ENCODE measurements around the gene ESR2. TPM values are rescaled to one million over a fixed set of nuclear protein-coding genes. Genes with fewer than 3 reads are reported as not detected.
A peak's percentile ranks its signal among the peaks of the same experiment; 100 is the strongest.
"Not testable (repeated sequence)": the region's sequence is repeated elsewhere in the genome, so short reads cannot be mapped to it uniquely, and the experiment has no call there.

Gene ESR2
- total RNA-seq, 1 donor from 2014 or later: 0.48 TPM

DNA sequence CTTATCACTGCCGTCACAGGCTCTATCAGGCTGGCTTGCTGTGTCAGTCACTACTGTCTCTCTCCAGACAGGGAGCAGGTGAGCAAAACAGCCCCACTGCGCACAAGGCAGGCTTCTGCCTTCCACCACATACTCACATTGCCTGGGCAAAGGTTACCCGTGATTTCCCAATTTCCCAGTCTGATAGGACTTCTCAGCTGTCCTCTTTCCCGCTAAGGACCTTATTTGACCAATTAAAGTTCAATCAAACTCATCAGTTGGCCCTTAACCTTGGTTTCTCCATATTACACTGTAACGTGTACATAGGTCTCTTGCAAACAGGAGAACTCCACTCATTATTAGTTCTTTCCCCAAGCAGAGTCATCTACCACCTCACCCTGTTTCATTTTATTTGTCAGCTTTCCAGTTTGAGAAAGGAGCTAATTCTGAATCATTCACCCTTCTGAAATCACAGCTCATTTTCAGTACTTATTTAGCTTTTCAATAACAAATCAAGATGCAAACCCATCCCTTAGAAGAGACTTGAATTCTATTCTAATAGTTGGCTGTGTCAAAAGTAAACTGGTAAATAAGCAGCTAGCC, 170.8 kb downstream of the ESR2 start:
- no peak for ATAC-seq

DNA sequence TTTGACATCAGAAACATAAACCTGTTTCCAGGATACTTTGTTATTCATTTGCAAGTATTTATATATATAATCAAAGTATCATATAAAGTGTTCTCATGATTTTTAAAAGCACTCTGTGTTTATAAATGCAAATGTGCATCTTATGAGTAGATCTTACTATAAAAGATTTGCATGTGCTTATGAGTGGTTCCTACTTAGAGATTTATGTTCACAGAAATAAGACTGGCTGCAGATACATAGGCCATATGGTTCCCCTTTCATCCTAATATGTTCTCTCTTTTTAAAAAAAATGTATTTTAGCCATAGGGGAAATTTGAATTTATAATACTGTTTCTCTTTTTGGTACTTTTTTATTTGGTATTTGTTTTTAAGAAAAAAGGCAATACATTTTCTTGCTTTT, 174.2 kb downstream of the ESR2 start:
- ATAC-seq: no peak

DNA sequence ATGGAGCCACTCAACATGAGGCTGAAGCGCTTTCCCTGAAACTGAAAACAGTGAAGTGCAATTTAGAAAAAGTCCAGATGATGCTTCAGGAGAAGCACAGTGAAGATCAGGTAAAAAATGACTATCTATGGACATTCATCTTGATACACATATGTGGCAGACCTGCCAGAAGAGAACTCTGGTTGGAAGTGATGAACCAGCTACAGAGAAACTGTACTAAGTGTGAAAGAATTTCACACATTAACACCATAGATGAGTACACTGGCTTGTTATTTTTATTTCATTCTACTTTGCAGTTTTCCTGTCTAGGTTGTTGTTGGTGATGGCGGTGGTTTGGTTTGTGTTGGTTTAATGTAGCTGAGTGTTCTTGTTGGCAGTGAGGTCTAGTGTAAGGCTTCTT, 174.7 kb downstream of the ESR2 start:
- no peak for ATAC-seq

DNA sequence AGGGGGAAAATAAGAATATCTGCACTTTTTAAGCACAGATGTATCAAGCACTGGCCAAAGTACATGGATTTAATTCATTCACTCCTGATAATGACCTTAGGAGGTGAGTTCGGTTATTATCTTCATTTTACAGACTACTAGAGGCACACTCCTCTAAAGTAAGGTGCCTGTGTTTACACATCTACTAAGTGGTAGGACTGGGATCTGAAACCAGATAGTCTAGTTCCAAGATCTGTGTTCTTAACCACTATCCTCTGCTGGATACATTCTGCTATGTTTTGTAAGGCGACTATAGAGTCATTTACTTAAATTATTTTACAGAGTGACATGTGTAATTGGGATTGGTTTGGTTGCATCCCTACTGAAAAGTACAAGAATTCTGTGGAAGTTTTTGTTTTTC, 175.3 kb downstream of the ESR2 start:
- ATAC-seq: peak; percentile 82

DNA sequence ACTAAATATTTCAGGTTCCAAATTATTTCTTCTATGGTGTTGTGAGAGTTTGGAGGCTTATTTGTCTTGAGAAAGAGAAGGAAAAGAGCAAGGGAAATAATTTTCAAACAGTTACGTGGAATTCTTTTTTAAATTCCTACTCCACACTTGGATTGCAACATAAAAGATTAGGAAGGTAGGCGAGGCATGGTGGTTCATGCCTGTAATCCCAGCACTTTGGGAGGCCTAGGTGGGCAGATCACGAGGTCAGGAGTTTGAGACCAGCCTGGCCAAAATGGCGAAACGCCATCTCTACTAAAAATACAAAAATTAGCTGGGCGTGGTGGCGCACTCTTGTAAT, 175.8 kb downstream of the ESR2 start:
- not testable (repeated sequence) for ATAC-seq

DNA sequence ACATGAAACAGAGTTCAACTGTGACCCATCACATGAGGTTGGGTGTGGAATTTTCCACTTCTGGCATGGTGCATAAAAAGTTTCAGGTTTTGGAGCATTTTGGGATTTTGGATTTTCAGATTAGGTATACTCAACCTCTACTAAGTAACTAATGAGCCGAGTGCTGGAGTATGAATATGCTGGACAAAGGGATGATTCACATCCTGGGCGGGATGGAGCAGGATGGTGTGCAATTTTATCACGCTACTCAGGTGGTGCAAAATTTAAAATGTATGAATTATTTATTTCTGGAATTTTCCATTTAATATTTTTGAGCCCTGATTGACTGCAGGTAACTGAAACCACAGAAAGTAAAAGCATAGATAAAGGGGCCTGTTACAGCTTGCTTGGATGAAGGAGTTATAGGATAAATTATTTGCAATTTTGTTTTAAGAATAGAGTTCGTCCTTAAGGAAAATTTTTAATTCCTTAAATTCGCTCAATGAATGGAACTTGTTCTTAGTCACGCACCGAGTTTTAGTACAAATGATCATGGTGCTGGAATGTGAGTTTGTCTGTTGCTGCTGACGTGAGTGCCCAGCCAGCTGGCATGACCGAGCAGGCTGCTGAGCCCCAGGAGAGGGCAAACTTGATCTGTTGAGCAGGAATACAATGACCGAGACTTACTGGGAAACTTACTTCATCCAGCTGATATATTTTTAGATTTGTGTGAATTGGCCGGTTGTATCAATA, 176.3 kb downstream of the ESR2 start:
- peak; percentile 87 for ATAC-seq

DNA sequence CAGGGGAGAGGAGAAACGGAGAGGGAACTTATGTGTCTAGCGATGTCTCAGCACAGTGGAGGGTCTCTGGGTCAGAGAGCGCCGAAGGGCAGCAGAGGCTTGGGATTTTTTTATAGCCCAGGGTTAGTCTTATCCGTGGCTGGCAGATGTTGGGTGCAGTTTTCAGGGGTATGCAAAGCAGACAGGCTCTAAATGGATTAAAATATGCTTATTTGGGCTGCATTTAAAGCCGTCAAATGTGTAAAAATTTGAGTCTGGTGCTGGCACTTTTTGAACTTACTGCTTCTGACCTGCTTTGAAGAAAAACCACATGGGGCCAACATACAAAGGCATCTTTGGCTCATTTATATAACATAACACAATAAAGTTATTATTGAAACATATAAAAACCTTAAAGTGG, 178.8 kb downstream of the ESR2 start:
- no peak for ATAC-seq

DNA sequence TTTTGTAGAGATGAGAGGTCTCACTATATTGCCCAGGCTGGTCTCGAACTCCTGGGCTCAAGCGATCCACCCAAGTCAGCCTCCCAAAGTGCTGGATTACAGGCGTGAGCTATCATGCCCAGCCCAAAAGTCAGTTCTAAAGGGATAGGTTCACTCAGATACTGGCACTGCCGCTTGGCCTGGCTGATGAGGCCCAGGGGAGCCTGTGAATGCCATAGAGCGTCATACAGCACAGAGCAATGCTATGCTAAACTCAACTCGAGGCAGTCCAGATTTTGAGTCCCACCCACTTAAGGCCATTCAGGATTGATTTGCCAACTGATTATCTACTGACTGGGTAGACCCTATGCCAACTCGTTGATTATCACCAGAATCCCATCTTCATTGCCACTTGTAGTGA, 179.4 kb downstream of the ESR2 start:
- no peak for ATAC-seq

DNA sequence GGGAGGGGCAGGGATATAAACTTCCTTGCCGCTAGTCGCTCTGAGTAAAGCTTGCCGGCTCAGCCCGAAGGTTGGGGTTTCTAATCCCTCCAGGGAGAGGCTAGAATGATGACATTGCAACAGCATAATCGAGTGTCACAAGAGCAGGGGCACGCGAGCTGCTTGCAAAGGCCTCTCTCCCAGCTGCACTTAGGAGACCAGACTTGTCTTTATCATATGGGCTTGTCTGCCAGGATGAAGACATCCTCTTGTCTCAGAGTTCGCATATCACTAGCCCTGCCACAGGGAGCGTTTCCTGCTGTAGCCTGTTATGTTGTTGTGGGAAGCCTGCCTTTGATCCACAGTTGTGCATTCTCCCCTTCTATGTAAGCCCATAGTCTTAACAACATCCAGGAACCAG, 180.0 kb downstream of the ESR2 start:
- ATAC-seq: peak; percentile 72

DNA sequence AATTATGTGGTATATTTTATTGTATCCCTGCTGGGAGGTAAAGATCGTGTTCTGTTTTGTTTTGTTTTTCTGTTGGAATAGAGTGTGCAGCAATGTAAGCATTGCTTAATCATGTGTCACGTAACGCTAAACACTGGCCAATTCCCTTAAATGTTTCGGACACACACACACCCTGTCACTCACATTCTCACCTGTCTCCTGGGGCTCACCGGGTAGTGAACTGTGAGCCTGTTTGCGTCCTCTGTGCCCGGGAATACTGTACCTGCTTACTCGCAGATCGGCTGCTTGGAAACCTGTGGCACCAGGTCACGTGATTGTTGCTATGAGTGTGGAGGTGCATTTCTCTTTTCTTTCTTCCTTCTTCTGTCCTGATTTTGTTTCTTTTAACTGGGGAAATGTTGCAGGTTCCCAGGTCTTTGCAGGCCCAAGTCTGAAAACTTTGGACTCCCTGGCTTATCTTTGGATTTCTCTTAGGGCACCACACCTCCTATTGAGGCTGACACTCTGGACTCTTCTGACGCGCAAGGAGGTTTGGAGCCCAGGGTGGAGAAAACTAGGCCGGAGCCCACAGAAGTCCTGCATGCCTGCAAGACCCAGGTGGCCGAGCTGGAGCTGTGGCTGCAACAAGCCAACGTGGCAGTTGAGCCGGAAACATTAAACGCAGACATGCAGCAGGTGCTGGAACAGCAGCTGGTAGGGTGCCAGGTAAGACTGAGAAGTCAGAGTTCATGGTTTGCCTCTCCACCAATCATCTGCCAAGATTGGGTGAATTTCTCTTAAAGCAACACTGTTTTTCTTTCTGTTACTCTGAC, 181.1 kb downstream of the ESR2 start:
- peak; percentile 78 for ATAC-seq

DNA sequence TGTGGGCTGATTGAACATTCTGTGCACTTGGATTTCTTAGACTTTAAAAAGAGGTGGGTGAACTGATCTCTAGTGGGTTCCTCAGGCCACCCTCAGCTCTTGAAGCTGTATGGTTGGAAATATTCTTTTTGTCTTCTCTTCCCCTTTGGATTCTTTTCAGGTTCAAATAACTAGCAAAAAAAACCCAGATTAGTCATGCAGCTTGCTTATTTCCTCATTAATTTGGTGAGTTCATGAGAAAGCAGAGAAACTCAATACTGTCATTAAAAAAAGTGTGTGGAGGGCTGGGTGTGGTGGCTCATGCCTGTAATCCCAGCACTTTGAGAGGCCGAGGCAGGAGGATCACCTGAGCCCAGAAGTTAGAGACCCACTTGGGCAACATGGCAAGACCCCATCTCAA, 183.4 kb downstream of the ESR2 start:
- no peak for ATAC-seq

DNA sequence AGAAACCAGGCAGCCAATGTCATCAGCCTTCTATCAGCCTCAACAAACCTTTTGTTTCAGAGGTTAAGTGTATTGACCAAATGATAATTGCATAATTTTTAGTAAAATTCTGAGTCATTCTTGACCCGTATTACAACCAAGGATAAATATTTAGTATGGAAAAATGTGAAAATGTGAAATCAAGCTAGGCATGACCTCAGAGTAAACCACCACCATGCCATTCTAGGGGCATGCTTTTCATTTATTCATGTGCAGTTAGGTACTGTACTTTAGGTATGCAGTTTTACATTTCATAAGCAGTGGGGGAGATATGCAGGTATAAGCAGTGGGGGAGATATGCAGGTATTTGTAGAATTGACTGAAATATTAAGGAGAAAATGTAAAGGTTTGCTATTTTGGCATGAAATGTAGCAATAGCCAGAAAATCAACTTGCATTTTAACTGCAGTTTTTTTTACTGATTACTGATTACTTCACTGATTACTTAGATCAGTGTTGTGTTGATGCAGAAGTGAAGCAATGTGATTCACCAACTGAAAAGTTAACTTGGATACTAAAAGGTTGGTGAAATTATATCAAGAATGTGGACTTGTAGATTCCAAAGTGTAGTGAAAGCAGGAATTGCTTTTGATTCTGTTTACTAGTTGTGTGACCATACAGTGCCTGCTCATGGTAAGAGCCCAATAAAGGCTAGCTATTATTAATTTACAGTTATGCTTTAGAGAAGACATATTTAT, 184.2 kb downstream of the ESR2 start:
- ATAC-seq: no peak

DNA sequence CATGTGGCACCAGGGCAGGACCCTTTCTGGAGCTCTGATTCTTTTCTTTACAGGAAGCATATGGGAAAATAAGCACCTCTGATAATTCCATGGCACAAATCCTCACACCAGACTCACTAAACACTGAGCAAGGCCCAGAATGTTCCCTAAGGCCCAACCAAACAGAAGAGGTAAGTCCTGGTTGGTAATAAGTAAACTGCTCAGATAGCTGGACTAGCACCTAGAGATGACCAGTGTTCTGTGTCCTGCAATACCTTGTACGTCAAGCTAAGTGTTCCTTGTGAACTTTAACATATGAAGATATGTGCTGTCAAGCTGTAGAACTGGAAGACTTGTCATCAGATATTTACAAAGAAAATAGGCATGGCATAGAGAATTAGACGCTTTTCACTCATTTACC, 186.7 kb downstream of the ESR2 start:
- peak; percentile 60 for ATAC-seq

DNA sequence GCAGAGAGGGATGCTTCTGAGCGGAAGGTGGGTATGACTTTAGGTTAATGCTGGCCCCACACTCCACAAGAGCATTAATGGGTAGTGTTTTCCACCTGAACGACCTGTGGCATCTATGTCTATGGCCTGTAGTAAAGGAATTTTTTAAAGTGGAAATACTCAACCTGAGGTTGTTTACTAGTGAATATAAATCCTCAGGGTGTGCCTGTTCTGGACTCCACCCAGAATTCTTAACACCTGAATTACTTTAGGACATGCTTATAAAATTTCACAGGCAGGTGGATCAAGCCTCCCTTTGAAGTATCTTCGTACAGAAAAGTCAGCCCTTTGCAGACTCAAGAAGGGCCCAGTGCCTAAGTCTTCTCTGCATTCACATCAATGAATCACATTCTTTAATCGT, 196.1 kb downstream of the ESR2 start:
- peak; percentile 15 for ATAC-seq

DNA sequence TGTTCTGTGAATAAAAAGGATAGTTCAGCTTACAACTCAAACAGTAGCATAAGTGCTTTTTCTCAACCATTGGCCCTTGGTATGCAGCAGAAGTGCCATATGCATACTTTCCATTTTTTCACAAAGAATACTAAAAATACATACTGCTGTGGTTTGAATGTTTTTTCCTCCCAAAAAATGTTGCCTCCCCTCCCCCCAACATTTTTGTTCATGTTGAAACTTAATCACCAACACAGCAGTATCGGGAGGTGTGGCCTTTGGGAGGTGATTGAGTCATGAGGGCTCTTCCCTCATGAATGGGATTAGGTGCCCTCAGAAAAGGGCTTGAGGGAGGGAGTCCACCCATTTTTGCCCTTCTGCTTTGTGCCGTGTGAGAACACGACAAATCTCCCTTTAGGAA, 198.6 kb downstream of the ESR2 start:
- peak; percentile 62 for ATAC-seq

DNA sequence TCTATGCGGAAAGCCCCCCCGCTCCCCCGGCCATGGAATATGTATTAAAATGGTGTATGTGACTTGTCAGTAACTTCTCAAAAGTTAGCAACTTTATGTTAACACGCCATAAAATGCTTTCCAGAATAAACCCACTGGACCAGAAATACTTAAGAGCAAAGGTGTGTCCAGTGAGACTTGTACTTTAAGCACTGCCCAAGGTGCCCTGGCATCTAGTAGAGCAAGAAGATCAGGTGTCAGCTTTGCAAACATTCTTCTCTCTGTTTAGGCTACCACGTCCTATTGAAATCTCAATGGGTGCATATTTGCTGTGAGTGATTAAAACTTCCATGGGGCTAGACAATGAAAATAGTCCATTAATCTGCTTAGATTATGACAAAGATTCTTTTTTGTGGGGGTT, 201.2 kb downstream of the ESR2 start:
- ATAC-seq: peak; percentile 89

DNA sequence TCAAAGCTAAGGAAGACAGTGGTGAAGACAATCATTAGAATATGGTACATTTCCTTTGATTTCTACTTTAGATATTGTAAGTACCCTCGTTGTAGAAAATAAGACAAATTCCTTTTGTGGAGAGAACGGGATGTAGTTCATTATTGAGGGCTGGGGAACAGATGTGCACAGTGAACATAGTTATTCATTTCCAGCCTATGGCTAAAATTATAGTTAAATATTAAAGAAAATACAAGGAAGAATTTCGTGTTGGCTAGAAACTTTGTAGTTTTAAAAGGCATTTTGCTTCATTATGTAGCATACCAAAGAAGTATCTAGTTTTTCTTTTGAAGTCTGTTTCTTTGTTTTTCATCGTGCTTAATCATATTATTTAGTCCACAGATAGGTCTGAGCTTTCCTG, 201.8 kb downstream of the ESR2 start:
- ATAC-seq: no peak

DNA sequence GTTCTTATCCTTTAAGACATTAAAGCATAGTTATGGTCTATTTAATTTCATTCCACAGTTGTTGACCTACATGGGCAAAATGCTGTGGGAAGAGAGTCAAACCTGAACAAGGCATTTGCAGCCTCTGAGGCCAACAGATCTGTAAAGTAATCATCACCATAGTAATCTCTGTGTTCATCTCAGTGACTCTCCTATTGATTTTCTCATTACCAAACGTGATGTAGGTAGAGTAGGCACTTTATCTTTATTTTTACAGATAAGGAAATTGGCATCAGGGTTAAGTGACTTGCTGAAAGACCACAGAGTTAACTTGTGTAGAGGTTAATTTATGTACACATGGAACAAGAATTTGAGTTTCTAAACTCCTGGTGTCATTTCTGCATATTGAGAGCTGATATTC, 203.0 kb downstream of the ESR2 start:
- ATAC-seq: no peak

DNA sequence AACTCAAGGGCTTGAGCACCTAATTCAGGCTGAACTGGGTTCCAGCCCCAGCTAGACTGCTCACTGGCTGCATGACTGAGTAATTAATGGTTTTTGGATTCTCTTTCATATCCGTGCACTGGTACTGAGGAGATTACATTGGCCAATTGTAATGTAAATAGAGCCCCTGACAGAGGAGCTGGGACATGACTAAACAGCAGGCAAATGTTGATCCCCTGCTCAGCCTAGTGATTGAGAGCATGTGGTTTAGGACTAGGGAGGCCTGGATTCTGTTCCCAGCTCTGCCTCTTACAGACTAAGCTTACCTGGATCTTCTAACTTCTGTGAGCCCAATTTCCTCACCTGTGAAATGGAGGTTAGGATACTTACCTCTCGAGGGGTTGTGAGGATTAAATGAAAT, 204.3 kb downstream of the ESR2 start:
- ATAC-seq: peak; percentile 61

DNA sequence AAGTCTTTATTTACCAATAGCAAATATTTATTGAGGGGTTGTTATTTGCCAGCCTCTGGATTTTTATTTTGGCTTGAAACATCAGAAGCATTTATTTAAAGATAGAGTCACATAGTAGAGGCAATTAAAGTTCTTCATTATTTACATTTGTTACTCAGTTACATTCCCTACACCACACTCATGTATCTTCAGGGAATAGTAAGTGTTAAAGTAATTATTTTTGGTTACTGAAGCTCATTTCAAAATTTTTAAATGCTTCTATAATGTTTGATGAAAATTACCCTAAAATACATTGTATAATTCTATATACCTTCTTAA, 205.6 kb downstream of the ESR2 start:
- ATAC-seq: no peak

DNA sequence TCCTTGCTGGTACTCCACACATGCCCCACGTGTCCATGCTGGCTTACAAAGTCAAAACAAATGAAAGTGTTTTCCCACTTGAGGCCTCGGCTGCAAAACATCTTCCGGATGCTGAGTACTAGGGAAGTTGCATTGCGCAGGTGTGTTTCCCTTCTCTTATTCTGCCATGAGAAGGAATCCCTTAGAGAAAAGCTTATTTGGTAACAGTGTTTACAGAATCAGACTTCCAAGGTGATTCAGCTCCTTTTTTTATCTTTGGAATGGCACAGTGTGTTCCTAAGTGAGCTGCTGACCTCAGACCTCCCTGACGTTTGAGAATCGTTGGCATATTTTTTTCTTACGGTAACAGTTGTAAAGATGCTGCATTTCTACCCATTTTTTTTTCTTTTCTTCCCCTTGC, 211.3 kb downstream of the ESR2 start:
- ATAC-seq: no peak

DNA sequence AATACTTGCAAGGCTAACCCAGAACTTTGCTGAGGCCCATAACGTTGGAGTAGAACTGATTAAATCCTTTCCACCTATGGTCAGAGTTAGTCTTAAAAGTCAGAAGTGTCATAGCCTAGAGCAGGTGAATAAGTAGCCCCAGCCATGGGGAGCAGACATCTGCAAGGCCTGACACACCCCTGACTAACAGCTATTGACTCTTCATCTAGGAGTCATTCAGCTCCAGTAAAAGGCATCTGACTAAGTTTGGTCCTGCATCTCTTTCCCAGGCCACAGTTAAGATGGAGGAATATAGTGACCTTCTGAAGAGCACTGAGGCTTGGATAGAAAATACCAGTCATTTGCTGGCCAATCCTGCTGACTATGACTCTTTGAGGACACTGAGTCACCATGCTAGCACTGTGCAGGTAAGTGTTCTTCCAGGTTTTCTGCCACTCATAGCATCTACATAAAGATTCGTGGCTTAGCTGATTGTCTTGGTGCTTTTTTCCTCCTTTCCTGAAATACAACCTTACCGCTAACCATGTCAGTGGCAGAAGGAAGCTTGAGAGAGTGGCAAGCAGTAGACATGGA, 212.9 kb downstream of the ESR2 start:
- peak; percentile 68 for ATAC-seq

DNA sequence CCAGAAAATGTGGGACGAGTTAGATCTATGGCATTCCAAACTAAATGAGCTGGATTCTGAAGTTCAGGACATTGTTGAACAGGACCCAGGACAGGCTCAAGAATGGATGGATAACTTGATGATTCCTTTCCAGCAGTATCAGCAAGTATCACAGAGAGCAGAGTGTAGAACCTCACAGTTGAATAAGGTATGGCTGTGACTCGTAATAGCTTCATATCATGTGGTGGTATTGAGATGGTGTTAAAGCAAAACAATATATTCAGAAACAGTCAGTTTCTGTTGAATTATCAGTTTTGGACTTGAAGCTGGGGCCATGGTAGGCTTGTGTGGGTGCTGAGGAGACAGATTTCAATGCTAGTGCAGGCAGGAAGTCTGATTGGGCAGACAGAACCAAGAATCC, 213.7 kb downstream of the ESR2 start:
- no peak for ATAC-seq

All from esophagus mucosa (tissue), 1 donor.